LoVo (cell line): ENCODE measurements around the gene MAP2K6.

Experiments used
- DNase-seq: peaks from one replicate; pipeline ENCODE4 v3.0.0-alpha.2; 2016; ENCODE audit warnings: low spot score

Gene MAP2K6

DNA sequence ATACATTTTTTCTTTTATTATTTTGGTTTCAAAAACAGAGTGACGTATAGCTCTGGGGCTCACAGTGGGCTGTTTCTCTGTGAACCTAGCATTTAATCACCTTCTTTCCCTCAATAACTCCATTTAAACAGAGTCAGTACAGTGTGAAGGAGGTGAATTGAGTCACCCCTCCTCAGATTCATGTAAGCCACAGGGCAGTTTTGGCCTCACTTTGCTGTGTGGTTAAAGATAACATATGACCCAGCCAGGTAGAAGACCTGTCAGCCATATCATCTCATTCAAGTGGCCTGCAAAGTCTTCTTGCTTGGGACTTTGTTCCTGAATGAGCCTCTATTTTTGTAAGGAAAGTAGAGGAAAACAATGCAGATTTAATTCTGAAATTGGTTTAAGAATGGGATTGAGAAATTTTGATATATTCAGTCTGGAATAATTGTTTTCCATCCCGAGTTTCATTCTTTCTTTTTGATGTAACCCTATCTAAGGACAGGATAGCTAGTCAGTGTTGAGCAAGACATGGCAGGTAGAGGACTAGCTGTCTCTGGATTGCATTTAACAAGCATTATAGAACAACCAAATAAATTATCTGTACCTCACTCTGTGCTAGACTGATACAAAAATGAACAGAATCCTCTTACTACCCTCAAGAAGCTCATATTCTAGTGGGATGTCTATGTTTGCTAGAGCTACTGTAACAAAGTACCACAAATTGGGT, 13.1 kb downstream of the MAP2K6 start:
- DNase-seq: no peak

DNA sequence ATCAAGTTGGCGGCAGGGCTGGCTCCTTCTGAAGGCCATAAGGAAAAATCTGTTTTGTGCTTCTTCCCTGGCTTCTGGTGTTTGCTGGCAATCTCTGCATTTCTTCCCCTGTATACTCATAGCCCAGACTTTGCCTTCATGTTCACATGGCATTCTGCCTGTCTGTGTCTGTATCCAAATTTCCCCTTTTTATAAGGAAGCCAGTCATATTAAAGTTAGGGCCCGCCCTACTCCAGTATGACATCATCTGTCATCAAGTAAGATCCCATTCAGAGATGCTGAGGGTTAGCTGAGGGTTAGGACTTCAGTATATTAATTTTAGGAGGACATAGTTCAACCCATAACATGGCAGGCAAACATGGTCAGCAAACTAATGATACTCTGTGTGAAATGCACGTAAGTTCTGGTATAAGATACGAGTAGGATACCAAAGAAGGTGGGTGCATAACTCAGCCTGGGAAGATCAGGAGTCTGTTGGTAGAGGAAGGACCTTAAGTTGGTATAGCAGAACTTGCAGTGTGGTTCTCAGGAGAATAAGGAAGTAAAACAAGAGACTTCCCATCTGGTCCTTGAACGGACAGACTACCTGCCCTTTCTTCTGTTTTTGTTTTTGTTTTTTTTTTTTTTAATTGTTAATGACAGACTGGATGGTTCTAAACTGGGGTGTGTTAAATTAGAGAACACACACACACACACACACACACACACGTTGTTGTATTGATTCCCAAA, 13.9 kb downstream of the MAP2K6 start:
- no peak for DNase-seq

DNA sequence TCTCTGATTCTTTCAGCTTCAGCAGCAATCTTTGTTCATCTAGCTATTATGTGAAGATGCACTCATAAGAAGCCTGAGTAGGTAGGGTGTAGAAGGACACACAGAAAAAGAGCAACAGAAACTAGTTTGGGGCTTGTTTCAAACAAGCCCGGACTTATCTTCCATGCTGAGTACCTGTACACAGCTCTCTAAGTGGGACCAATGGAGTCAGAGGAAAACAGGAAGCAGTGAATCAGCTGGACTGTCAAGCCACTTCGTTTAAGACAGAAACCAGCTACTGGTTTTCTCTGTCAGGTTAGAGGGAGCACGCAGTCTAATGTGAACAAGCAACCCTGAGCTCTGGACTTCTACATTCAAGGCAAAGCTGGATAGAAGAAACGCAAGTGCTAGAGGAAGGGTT, 16.0 kb downstream of the MAP2K6 start:
- DNase-seq: no peak

DNA sequence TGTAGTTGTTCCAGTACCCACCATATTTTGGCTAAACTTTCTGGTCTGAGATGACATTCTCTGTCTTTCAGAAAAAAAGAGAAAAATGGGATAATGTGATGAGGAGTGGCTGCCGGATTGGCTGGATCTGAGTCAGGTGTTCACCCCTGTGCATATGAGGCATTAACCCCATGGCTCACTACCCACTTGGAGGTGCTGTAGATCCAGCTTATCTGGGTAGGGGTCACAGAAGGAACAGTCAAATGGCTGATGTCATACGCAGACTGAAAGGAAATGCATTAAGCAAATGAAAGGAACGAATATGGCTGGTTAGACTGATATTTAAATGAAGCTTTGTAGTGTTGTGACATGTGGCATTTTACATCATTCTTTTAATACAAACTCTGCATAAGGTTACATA, 17.3 kb downstream of the MAP2K6 start:
- no peak for DNase-seq

DNA sequence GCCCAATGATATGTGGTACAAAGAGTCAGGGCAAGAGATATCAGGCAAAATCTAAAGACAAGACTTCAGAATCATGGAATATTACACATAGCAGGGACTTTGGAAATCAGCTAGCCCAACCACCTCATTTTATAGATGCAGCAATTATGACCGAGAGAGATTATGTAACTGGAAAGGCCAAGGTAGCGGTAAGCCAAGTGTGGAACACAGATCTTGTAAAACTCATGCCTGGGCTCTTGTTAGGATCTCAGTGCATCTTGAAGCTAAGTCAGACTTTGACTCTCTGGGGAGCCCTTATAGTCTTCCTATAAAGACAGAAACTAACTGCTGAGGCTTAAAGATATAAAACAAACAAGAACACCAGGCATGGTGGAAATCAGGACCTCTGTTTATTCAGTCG, 18.6 kb downstream of the MAP2K6 start:
- no peak for DNase-seq

DNA sequence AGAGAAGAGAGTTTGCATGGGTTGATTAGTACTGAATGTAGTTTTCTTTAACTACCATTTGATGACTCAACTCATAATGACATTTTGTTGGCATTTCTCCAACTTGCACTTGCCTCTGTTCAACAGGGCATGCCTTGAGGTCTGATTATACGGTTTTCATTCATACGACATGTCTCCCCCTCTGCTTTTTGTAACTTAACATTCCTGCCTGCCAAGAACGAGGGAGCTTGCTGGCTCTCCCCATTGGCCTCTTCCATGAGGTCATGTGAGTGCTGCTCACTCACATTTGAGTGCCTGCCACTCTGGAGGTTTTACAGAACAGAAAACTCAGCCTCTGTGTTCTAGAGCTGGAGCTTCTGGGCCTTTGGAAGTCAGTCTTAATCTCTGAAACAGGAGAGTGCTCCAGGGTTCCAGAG, 19.7 kb downstream of the MAP2K6 start:
- DNase-seq: peak; percentile 25

DNA sequence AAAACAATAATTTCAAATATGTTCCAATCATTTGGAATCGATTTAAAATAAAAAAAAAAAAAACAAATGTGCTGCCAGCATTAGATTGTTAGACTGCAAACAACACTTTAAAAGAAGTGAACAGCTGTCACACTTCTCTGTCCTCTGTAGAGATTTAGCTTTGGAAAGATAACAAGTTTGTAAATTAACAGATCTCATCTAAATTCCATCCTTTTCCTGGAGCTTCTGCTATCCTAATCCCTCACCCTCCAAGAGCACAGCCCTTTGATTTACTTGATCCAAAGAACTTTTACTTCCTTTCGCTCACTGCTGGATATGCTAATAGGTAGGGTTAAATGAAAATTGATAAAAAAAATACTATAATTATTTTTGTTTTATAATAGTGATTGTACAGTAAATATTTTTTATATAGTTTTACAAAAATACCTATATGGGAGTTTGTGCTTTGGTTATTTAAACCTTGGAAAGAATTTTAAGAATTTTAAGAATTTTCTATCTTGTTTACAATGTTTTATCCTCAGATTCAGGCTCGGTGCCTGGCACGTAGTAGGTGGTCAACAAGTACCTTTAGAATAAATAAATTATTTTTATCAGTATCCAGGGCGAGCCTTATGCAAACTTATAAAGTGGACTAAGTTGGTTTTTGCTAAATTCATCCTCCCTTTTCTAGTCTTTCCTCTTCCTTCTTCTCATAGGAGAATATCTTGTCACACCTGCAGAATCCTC, 21.6 kb downstream of the MAP2K6 start:
- no peak for DNase-seq

DNA sequence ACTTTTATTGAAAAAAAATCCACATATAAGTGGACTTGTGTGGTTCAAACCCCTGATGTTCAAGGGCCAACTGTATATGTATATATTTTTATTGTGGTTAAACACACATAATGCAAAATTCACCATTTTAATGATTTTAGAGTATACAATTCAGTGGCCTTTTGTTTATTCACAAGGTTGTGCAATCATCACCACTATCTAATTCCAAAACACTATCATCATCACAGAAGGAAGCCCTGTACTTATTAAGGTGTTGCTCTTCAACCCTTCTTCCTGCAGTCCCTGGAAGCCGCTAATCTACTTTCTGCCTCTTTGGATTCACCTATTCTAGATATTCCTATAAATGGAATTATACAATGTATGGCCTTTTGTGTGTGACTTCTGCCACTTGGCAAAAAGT, 23.0 kb downstream of the MAP2K6 start:
- no peak for DNase-seq

DNA sequence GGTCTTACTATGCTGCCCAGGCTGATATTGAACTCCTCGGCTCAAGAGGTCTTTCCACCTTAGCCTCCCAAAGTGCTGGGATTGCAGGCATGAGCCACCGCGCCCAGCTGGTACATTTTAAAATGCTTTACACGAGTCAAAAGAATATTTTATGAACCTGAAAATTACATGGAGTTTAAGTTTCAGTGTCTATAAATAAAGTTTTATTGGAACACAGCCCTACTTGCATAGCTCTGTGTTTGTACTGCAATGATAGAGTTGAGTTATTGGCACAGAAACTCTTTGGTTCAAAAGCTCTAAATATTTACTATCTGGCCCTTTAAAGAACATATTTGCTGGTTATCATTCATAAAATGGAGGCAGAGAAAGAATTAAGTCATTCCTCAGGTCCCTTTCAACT, 24.3 kb downstream of the MAP2K6 start:
- no peak for DNase-seq

DNA sequence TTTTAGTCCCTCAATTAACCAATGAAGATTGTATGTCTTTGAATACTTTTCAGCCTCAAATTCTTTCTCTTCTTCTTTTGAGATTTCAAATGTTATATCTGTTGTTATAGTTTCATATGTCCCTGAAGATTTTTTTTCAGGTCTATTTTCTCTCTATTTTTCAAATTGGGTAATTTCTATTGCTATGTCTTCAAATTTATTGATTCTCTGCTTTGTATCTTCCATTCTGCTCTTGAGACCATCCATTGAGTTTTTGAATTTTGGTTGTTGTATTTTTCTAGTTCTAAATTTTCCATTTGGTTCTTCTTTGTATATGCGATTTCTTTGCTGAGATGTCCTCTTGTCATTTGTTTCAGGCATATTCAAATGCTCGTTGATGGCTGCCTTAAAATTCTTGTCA, 26.7 kb downstream of the MAP2K6 start:
- DNase-seq: no peak

DNA sequence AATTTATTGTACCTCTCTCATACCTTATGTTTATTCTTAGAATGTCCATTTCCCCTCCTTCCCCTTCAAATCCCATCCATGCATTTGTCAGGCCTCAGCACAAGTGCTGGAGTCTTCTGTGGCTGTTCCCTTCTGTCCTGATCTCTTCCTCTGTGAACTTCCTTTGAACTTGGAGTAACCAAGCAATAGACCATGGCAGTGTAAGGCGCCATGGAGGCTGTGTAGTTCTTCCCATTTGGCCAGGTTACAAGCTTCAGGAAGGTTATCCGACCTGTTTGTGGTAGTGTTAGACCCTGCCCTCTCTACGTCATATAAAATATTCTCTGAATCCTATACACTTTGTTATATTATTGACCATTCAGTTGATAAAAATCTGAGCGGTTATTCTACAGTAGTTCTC, 28.6 kb downstream of the MAP2K6 start:
- DNase-seq: no peak

DNA sequence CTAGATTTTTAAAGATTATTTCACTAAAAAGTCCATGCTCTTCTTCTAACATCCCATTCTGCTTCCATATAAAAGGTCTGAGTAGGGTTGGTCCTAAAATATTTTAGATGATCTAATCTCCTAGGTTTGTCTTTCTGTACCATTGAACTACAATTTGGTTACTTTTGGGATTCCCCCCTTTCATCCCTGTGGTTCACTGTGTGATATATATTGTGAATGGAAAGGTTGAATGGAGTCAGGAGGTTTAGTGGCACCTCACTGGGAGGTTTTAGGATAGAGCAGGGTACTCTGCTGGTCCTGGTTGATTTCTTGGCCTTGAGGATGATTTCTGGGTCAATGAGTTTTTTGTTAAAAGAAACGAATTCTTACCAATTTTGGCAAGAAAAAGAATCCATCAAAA, 29.5 kb downstream of the MAP2K6 start:
- DNase-seq: no peak

DNA sequence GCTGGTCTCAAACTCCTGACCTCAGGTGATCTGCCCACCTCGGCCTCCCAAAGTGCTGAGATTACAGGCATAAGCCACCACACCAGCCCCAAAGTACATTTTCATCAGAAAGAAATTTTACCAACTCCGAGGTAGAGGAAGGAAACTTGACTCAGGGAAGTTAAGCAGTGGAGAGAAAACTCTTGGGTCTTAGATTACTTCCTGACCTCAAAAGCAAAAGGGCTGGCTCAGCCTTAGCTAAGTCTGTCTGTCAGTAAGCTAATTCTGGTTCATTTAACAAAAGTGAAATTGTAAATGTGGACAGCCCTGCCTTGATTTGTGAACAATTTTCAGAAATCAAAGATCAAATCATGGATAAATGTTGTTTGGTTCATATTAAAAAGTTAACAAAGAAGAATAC, 30.6 kb downstream of the MAP2K6 start:
- no peak for DNase-seq

DNA sequence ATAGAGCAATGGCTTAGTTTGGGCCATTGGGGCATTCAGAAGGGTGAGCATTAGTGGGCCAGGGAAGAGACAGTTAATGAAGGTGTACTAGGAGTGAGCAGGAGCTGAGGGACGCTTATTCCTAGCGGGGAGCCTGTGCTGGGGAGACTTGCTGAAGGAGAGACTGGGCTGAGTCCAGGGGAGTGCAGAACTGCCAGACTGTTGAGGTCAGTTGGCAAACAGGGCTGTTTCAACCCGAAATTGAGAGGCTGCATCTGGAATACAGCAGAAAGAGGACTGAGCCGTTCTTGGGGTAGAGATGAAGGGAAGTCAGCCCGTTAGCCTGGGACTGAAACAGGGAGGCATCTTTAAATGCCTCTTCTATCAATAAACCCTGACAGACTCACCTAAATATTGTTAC, 33.2 kb downstream of the MAP2K6 start:
- DNase-seq: no peak

DNA sequence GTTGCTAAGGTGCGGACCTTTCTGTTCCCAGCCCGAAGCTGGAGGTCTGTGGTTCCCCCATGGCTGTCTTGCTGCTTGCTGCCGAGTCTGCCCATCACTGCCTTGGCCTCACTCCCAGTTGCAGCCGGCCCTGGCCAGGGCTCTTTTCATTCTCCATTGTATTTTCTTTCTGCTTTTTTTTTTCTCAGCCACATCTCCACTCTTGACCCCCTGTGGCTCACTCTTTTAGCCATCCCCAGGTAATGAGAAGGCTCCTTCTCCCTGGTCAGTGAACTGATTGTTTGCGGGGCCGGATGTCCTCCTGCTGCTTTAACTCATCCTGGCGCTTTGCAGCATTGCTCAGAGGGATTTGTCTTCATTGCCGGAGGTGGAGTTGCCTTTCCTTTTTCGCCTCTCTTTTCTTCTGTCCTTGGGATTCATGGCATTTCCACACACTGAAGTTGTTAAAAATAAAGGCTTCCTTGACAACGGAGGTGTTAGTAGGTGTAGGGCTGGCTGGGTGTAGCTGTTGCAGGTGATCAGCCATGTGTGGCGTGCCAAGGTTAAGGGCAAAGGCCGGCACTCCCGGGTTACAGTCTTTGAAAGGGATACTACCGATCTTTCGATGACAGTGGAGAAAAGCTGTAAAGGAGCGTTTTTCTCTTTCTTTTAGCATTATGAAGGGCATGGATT, 34.1 kb downstream of the MAP2K6 start:
- DNase-seq: no peak

DNA sequence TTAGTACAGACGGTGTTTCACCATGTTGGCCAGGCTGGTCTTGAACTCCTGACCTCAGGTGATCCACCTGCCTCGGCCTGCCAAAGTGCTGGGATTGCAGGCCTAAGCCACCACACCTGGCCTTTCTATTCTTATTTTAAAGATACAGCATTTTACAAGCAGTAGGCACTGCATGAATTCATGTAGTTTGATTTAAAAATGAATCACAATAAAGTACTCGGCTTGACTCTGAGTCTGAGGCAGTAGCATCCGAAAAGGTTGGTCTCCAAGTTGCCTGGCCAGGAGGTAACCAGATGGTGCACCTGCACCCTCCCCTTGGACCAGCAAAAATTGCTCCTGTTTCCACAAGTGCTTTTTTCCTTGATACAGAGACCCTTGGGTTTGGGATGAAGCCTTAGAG, 35.6 kb downstream of the MAP2K6 start:
- no peak for DNase-seq

DNA sequence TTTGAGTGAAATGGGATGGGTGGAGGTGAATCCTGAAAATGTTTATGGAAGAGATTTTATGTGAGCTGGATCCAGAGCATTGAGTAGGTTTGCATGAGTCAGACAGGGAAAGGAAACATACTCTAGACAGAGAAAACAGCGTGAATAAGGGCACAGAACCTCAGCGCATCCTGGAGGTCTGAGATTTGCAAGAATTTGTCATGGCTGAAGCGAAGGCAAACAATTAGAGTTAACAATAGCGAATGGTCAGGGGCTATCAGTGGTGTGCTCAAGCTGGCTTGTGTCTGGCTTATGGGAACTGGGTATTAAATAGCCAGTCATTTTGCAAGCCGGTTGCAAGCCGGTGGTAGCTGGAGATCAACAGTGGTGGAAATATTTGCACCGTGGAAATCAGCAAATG, 36.4 kb downstream of the MAP2K6 start:
- no peak for DNase-seq

DNA sequence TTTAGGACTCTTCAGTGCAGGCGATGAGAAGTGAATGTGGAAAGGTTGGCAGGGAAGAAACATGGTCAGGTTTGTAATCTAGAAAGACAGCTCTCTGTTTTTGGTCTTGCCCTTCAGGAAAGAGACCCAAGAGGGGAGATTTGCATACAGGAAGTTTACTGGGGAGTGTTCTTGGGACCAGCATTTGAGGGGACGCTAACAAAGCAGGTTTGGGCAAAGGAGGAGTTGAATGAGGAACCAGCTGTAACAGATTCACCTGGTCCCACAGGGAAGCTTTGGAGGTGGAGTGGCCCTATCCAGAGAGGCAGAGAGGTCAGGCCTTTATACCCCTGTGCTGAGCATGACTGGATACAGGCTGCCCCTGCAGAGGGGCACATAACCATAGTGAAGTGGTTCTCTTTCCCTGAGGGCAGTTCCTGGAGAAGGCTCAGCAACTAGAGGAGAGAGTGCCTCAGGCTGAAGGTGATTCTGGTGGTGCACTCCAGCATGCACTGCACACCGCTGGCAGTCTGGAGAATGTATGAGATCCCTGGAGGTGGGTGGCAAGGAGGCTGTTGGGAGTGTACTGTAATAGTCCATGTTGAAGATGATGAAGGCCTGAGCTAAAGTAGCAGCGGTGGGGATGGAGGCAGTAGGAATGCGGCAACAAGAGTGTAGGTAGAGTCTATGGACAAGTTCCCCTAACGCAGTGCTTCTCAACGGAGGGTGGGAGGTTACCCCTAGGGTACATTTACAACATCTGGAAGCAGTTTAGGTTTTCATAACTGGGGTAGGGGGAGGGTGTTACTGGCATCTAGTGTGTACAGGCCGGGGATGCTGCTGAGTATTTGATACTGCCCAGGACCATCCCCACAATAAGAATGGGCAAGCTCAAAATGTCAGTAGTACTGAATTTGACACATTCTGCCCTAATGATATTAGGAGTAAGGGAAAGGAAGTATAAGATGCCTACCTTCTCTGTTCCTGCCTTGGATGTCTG, 37.2 kb downstream of the MAP2K6 start:
- no peak for DNase-seq

DNA sequence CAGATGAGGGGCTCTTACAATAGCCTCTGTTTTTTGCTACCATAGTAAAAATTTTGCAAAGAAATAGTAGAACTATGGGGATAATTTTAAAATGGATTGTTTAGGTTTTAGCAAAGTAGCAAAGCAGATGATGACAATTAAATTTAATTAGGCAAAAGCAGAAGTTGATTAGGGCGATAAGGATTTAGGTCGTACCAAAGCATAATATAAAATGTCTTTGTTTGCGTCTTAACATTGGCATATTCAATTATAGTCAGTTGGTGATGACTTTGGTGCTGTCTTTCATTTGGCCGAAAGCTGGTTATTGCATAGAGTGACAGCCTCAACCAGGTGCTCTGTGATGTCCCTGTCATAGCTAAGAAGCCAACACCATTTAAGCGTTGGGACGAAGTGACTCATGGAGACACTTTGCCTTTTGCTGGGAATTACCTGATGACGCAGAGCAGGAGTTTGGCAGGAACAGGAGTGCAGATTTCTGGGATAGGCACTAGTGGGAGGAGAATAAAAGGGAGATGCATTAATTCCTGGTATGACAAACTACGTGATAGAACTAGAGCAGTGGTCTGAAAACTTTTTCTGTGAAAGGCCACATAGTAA, 38.3 kb downstream of the MAP2K6 start:
- no peak for DNase-seq

DNA sequence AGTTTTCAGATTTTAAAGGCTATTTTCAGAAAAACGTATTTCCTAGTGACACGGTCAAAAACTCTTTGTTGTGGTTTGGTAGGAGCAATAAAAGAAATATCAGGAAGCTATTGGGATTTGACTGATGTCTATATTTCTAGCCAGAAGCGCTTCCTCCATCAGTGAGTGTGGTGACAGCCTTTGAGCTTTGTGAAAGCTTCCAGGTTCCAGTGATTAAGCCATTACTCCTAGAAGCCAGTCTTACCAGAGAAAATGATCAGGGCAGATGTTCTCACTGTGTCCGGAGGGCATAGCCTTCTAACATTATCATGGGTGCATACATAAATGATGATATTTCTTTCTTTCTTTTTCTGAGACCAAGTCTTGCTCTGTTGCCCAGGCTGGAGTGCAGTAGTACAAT, 39.6 kb downstream of the MAP2K6 start:
- no peak for DNase-seq

DNA sequence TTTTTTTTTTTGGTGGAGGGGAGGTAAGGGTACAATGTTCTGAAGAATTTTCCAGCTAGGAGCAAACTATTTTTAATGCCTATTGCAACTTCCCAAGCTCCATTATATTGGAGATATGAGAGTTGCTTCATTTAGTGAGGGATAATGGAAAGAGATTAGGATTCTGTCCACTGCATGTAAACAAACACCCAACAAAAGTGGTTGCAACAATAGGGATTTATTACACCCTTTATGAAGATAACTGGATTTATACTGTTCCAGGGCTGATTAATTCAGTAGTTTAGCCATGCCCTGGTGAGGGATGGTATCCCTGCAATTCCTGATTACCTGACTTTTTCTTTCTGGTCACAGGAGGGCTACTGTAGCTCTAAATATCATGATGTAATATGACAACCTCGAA, 40.5 kb downstream of the MAP2K6 start:
- no peak for DNase-seq
